GM12878 (cell line): ENCODE data around the gene TMEM175. TPM values are rescaled to one million over a fixed set of nuclear protein-coding genes. Genes with fewer than 3 reads are reported as not detected.

Source experiments
- ATAC-seq: fragments of 200-7000 bp; cut with Tn5 transposase; 3 replicates; pipeline ENCODE4 v1.9.1; 2020; ENCODE audit warnings: mild to moderate bottlenecking, moderate library complexity
- BruUV-seq: library from RNA; stranded (reverse); fragments of 400-500 nt; replicated peaks from 2 replicates; lab custom pipeline; 2021; lab: Mats Ljungman, UMichigan
- CTCF ChIA-PET: fragments of 300-600 bp; sonication (Branson Sonifier 250); formaldehyde crosslinking; extraction: SDS; loops from one replicate; lab custom pipeline; 2021; ENCODE audit warnings: inconsistent platforms; lab: Yijun Ruan, JAX
- POLR2A ChIA-PET: fragments of 350-600 bp; formaldehyde crosslinking; extraction: SDS; loops from one replicate; lab custom pipeline; 2021; ENCODE audit warnings: inconsistent platforms; lab: Charles Lee
- RAD21 ChIA-PET: fragments of 300-600 bp; sonication (Branson Sonifier 250); formaldehyde crosslinking; loops from one replicate; lab custom pipeline; 2023; ENCODE audit warnings: antibody characterized with exemption; ENCODE audit not compliant: unreplicated experiment; lab: Charles Lee
- SMC1A ChIA-PET: fragments of 300-600 bp; sonication (Branson Sonifier 250); formaldehyde crosslinking; loops from one replicate; lab custom pipeline; 2023; ENCODE audit not compliant: unreplicated experiment, uncharacterized antibody; lab: Charles Lee
- DNase-seq: peaks from one replicate; pipeline ENCODE4 v3.0.0-alpha.2; 2011; ENCODE audit warnings: low read depth, low spot score
- FAIRE-seq: peaks from 3 replicates; lab custom pipeline; 2011; peaks lifted over from hg19 to GRCh38; lab: Jason Lieb, UNC
- H2AFZ ChIP-seq: 2 replicates; pipeline ENCODE4 v1.6.0; 2011; ENCODE audit warnings: low read depth, low read length, control low read depth; ENCODE audit not compliant: control insufficient read depth
- H3K27ac ChIP-seq: 2 replicates; pipeline ENCODE4 v1.5.1; 2011; ENCODE audit warnings: control low read depth; ENCODE audit not compliant: control insufficient read depth, insufficient read depth
- H3K27me3 ChIP-seq, 2 experiments: replicated peaks in 1 of 2; 2 replicates each; pipeline versions ENCODE4 v1.6.0 to v1.6.1; 2011; ENCODE audit warnings: low read length in 1 of 2; ENCODE audit not compliant: control insufficient read depth in 2 of 2, insufficient read depth in 2 of 2
- H3K36me3 ChIP-seq, 2 experiments: 2 replicates each; pipeline ENCODE4 v1.5.1; 2011; ENCODE audit warnings: low read length in 1 of 2; ENCODE audit not compliant: control insufficient read depth in 2 of 2, insufficient read depth in 2 of 2
- H3K4me1 ChIP-seq: 2 replicates; pipeline ENCODE4 v1.6.1; 2011; ENCODE audit warnings: mild to moderate bottlenecking, low read length, moderate library complexity, mixed read lengths; ENCODE audit not compliant: control insufficient read depth, insufficient read depth
- H3K4me2 ChIP-seq: 2 replicates; pipeline ENCODE4 v1.6.0; 2011; ENCODE audit warnings: control low read depth; ENCODE audit not compliant: control insufficient read depth, insufficient read depth
- H3K4me3 ChIP-seq: fragments of 200-600 bp; sonication (generic); 2 replicates; pipeline ENCODE4 v1.5.1; 2016
- H3K79me2 ChIP-seq: 2 replicates; pipeline ENCODE4 v1.6.0; 2011; ENCODE audit warnings: low read length; ENCODE audit not compliant: control insufficient read depth, insufficient read depth
- H3K9ac ChIP-seq: 2 replicates; pipeline ENCODE4 v1.8.0; 2011; ENCODE audit warnings: low read length, control low read depth, mixed read lengths; ENCODE audit not compliant: control insufficient read depth, insufficient read depth
- H3K9me3 ChIP-seq: replicated peaks from 3 replicates; pipeline ENCODE4 v1.5.1; 2011; ENCODE audit warnings: mild to moderate bottlenecking, low read length; ENCODE audit not compliant: control insufficient read depth, insufficient read depth
- H4K20me1 ChIP-seq: 2 replicates; pipeline ENCODE4 v1.6.0; 2011; ENCODE audit not compliant: control insufficient read depth, insufficient read depth
- BACH1 ChIP-seq: fragments of 450-650 bp; IDR thresholded peaks from 2 replicates; pipeline ENCODE4 v1.6.1; 2017; ENCODE audit warnings: mild to moderate bottlenecking, borderline replicate concordance
- BMI1 ChIP-seq: fragments of 450-650 bp; IDR thresholded peaks from 2 replicates; pipeline ENCODE4 v1.6.1; 2016; ENCODE audit warnings: mild to moderate bottlenecking, moderate library complexity, borderline replicate concordance
- CHD2 ChIP-seq: IDR thresholded peaks from 2 replicates; pipeline ENCODE4 v1.6.1; 2011; ENCODE audit warnings: low read depth, low read length, improper control_type of control experiment, borderline replicate concordance
- CTCF ChIP-seq, 3 experiments: IDR thresholded peaks in 2 of 3; conservative IDR thresholded peaks in 1 of 3; 2 replicates each; pipeline ENCODE4 v1.5.1; 2011; ENCODE audit warnings: low read depth in 3 of 3, low read length in 3 of 3, mild to moderate bottlenecking in 3 of 3, control low read depth in 2 of 3, moderate library complexity in 2 of 3, inconsistent platforms in 1 of 3, mixed read lengths in 1 of 3; ENCODE audit not compliant: control insufficient read depth in 2 of 3, insufficient read depth in 1 of 3; ENCODE audit errors: extremely low read depth in 1 of 3
- FOXK2 ChIP-seq: fragments of 450-650 bp; IDR thresholded peaks from 2 replicates; pipeline ENCODE4 v1.6.1; 2017; ENCODE audit warnings: mild to moderate bottlenecking, moderate library complexity
- HDAC2 ChIP-seq: fragments of 200-600 bp; sonication (generic); IDR thresholded peaks from 2 replicates; pipeline ENCODE4 v1.6.1; 2017
- HDGF ChIP-seq: fragments of 450-650 bp; IDR thresholded peaks from 2 replicates; pipeline ENCODE4 v1.6.1; 2016; ENCODE audit warnings: antibody characterized with exemption
- MAX ChIP-seq: IDR thresholded peaks from 2 replicates; pipeline ENCODE4 v1.6.1; 2012; ENCODE audit warnings: low read depth, low read length, improper control_type of control experiment
- MEF2B ChIP-seq: fragments of 450-650 bp; IDR thresholded peaks from 2 replicates; pipeline ENCODE4 v1.6.1; 2018; ENCODE audit warnings: mild to moderate bottlenecking, moderate library complexity; ENCODE audit not compliant: partially characterized antibody, poor library complexity, severe bottlenecking
- PAX5 ChIP-seq: IDR thresholded peaks from 2 replicates; pipeline ENCODE4 v1.6.1; 2011; ENCODE audit warnings: low read depth, low read length, borderline replicate concordance
- RAD21 ChIP-seq: IDR thresholded peaks from 2 replicates; pipeline ENCODE4 v1.6.1; 2011; ENCODE audit warnings: mild to moderate bottlenecking, low read depth, low read length, moderate library complexity; ENCODE audit not compliant: insufficient read depth
- RB1 ChIP-seq: fragments of 450-650 bp; formaldehyde crosslinking; IDR thresholded peaks from 2 replicates; pipeline ENCODE4 v1.6.1; 2017; ENCODE audit warnings: mild to moderate bottlenecking, borderline replicate concordance
- RELA ChIP-seq: fragments of 450-650 bp; IDR thresholded peaks from 2 replicates; pipeline ENCODE4 v1.8.0; 2014; ENCODE audit warnings: borderline replicate concordance; ENCODE audit not compliant: partially characterized antibody
- ZBED1 ChIP-seq: IDR thresholded peaks from 2 replicates; pipeline ENCODE4 v1.6.1; 2016; ENCODE audit warnings: borderline replicate concordance
- ZNF592 ChIP-seq: fragments of 450-650 bp; IDR thresholded peaks from 2 replicates; pipeline ENCODE4 v1.6.1; 2017; ENCODE audit warnings: mild to moderate bottlenecking, moderate library complexity
- ZSCAN29 ChIP-seq: fragments of 450-650 bp; IDR thresholded peaks from 2 replicates; pipeline ENCODE4 v1.6.1; 2017; ENCODE audit warnings: mild to moderate bottlenecking, moderate library complexity
- WGBS: methylation state at CpG from one replicate; pipeline ENCODE4 v1.1.6; 2016; ENCODE audit warnings: low lambda C conversion rate; ENCODE audit not compliant: insufficient replicate concordance, insufficient coverage; ENCODE audit errors: missing lambda C conversion rate; 5-methylcytosine and 5-hydroxymethylcytosine counted together
- in situ Hi-C: fragments of 300-500 bp; cut with MboI; formaldehyde crosslinking; loops from 9 replicates; pipeline ENCODE4 v1.14.3; 2018; ENCODE audit warnings: mixed read lengths
- intact Hi-C: fragments of 100-400 bp; cut with micrococcal nuclease; formaldehyde crosslinking; loops from one replicate; pipeline ENCODE4 v1.14.2; 2022; ENCODE audit not compliant: unreplicated experiment
- polyA plus RNA-seq, 11 experiments: library from polyadenylated mRNA; depleted of rRNA in 4 of 11; unstranded in 6 of 11; stranded (reverse) in 5 of 11; fragments of >200 nt; fragmentation: Nextera tagmentation in 4 of 11; fragmentation: Illumina TruSeq in 1 of 11; extraction: Ambion mirVana in 4 of 11; extraction: Trizol in 1 of 11; gene quantifications; 1 replicate in 1 of 11; 2 replicates in 10 of 11; pipeline versions ENCODE4 v1.2.1 to v1.2.3, GENCODE V29; 2011 to 2016; ENCODE audit warnings: inconsistent platforms in 2 of 11, missing spikeins in 2 of 11, low read depth in 1 of 11
- total RNA-seq, 4 experiments: library from RNA; depleted of rRNA in 3 of 4; stranded (reverse); fragments of >200 nt in 3 of 4; fragmentation: Illumina TruSeq in 1 of 4; extraction: Trizol in 1 of 4; gene quantifications; 2 replicates each; pipeline versions ENCODE4 v1.2.1 to v1.2.3, GENCODE V29; 2013 to 2021

The TMEM175 gene
- total and polyA plus RNA-seq, 10 of the 15 experiments (the other 5 are each of a cell fraction or from before 2014, with no cell fraction given) = 0.11 to 39.5 (median 22.3) TPM

- no peak for TF ChIP-seq ZNF592
- TF ChIP-seq RELA = no peak
- TF ChIP-seq PAX5 = 0 out of 2 replicates have a peak, but pooled peaks have one; percentile 18
Measured at GRCh38 chr4:915041-915474, 17.2 kb upstream of the TMEM175 start (continued).

GRCh38 chr4:915595-915994 lies 16.7 kb upstream of the TMEM175 start:
- no peak for TF ChIP-seq RB1
- no peak for TF ChIP-seq RAD21
- TF ChIP-seq HDAC2 = no peak
- TF ChIP-seq FOXK2 = no peak
- TF ChIP-seq ZSCAN29 = no peak
- TF ChIP-seq MAX = no peak
- no peak for TF ChIP-seq CHD2
- TF ChIP-seq HDGF = no peak
- TF ChIP-seq CTCF (IDR thresholded peaks at IDR 0.05 in 2 of 3, conservative IDR thresholded peaks at IDR 0.05 in 1 of 3; ENCODE audit: control insufficient read depth in 2 of 3, extremely low read depth in 1 of 3, insufficient read depth in 1 of 3, low read depth in 3 of 3, low read length in 3 of 3) = no peak
- TF ChIP-seq ZBED1 = no peak
- TF ChIP-seq MEF2B = no peak
- TF ChIP-seq BACH1 = no peak
- no peak for TF ChIP-seq BMI1
- TF ChIP-seq, all 136 proteins: peak for 0
- ChIA-PET SMC1A (no interaction called here), CTCF (no interaction called here), POLR2A (no interaction called here), RAD21 (no interaction called here)
- peak; percentile 70 for ATAC-seq
- no peak for FAIRE-seq
- in situ Hi-C loops = no loop called here
- Histone ChIP-seq H3K4me1 (peaks cover 13% of the 10 kb centered on the region), H2AFZ (no peak overlapping the region), H3K79me2 (peaks cover 54% of the 10 kb centered on the region), H3K27me3 (no peaks in the 10 kb centered on the region), H3K36me3 (peaks cover 10 to 19% of the 10 kb centered on the region in 2 experiments; a peak in 3 of 4 replicates), H3K9ac (no peak overlapping the region; the same call in 1 of the 2 replicates), H3K4me2 (peak overlapping the region; percentile 69), H3K9me3 (peaks cover 9% of the 10 kb centered on the region; the same call in 2 of the 3 replicates), H4K20me1 (no peaks in the 10 kb centered on the region), H3K27ac (peak overlapping the region; percentile 32; the same call in 1 of the 2 replicates), H3K4me3 (peak overlapping the region; percentile 49; the same call in 1 of the 2 replicates)
- DNase-seq = no peak
- intact Hi-C loops = no loop called here
- no TSS peak for BruUV-seq
- 34% methylated on average over 8 of the region's 8 CpGs for WGBS
